Cardiac atrium fibroblast (primary cell): ENCODE measurements around the gene CCDC110. TPM values are rescaled to one million over a fixed set of nuclear protein-coding genes. Genes with fewer than 3 reads are reported as not detected.

Source experiments
- total RNA-seq: library from RNA; depleted of rRNA; stranded (reverse); fragments of >200 nt; gene quantifications from 2 replicates; pipeline ENCODE4 v1.2.3, GENCODE V29; 2015

The CCDC110 gene
- 0.18 and 2.1 TPM in 2 replicates for total RNA-seq

GRCh38 chr4:185471235-185472102, at the start of gene CCDC110:
CCDC110 (minus strand) TSS chr4:185471733; CDS start chr4:185471683, 50 bp downstream.

GRCh38 chr4:185425647-185426352, 45.7 kb downstream of the CCDC110 start, which contains the start of gene UFSP2:
UFSP2 (minus strand) TSS chr4:185425964; CDS start chr4:185425868, 96 bp downstream.

GRCh38 chr4:185396724-185397385, 74.7 kb downstream of the CCDC110 start, which contains the start of gene ANKRD37:
ANKRD37 (plus strand) TSS chr4:185396841; CDS start chr4:185396924, 83 bp downstream.

GRCh38 chr4:185395238-185395955, 76.1 kb downstream of the CCDC110 start, which contains the start of gene LRP2BP:
LRP2BP (minus strand) TSS chr4:185395924; CDS start chr4:185378186, 17,738 bp downstream.

Other genes with a start within 250 kb of the CCDC110 start
- 0.16 and 0.18 TPM in 2 replicates for gene LRP2BP, start 75.8 kb downstream of the CCDC110 start, total RNA-seq
- gene ANKRD37, start 74.9 kb downstream of the CCDC110 start, total RNA-seq = 7.5 and 19.1 TPM in 2 replicates
- gene UFSP2, start 45.8 kb downstream of the CCDC110 start, total RNA-seq = 29.2 and 29.6 TPM in 2 replicates
- gene PDLIM3, start 63.8 kb upstream of the CCDC110 start, total RNA-seq = 121 and 137 TPM in 2 replicates